Measurements from ENCODE around the gene DNAJC21. TPM values are rescaled to one million over a fixed set of nuclear protein-coding genes. Genes with fewer than 3 reads are reported as not detected.

The DNAJC21 gene
- total RNA-seq, 1 donor from 2014 or later, result 66.4 TPM

GRCh38 chr5:34976347-34976746, 47.0 kb downstream of the DNAJC21 start:
- Mint-ChIP-seq H3K9me3 (ENCODE audit: unreplicated experiment) (no peaks in the 10 kb centered on the region), H3K4me3 (ENCODE audit: unreplicated experiment) (no peak overlapping the region), H3K36me3 (ENCODE audit: low read depth, unreplicated experiment) (peaks cover 2% of the 10 kb centered on the region), H3K27ac (ENCODE audit: unreplicated experiment) (no peak overlapping the region), H3K4me1 (ENCODE audit: low read depth, unreplicated experiment) (peaks cover 18% of the 10 kb centered on the region), H3K27me3 (ENCODE audit: low read depth, unreplicated experiment) (no peaks in the 10 kb centered on the region)
- no peak overlapping the region for H2AFZ ChIP-seq (ENCODE audit: low read depth, low read length)
- H3K4me1 ChIP-seq (ENCODE audit: insufficient read depth, low read length), result no peaks in the 10 kb centered on the region
- TF ChIP-seq CTCF (IDR thresholded peaks at IDR 0.05; ENCODE audit: insufficient read depth, low read depth, low read length) (no peak), EZH2 (IDR thresholded peaks at IDR 0.05; ENCODE audit: insufficient read depth, low read length) (no peak)
- DNase-seq (ENCODE audit: low read depth) (no peak), FAIRE-seq (no peak)
- H3K79me2 ChIP-seq (ENCODE audit: insufficient read depth, low read length), result no peaks in the 10 kb centered on the region
- no peak overlapping the region for H3K4me3 ChIP-seq (ENCODE audit: insufficient read depth, low read depth, low read length)
- no peaks in the 10 kb centered on the region for H4K20me1 ChIP-seq (ENCODE audit: insufficient read depth, low read length)
- H3K27me3 ChIP-seq (ENCODE audit: insufficient read depth, low read length), result no peaks in the 10 kb centered on the region
- H3K9me3 ChIP-seq (ENCODE audit: insufficient read depth, low read depth, low read length), result no peaks in the 10 kb centered on the region
- H3K9ac ChIP-seq (ENCODE audit: low read length), result no peak overlapping the region
- no peak overlapping the region for H3K4me2 ChIP-seq (ENCODE audit: low read length)
- H3K27ac ChIP-seq (ENCODE audit: low read depth, low read length), result no peak overlapping the region
- H3K36me3 ChIP-seq (ENCODE audit: insufficient read depth, low read length), result no peaks in the 10 kb centered on the region

GRCh38 chr5:34977934-34978613, 48.7 kb downstream of the DNAJC21 start:
- peaks cover 5% of the 10 kb centered on the region for H3K9me3 Mint-ChIP-seq (ENCODE audit: unreplicated experiment)

More at GRCh38 chr5:34977934-34978613, 48.7 kb downstream of the DNAJC21 start:
- FAIRE-seq (no peak), DNase-seq (ENCODE audit: low read depth) (no peak)
- Histone ChIP-seq H3K27ac (ENCODE audit: low read depth, low read length) (no peak overlapping the region), H3K4me3 (ENCODE audit: insufficient read depth, low read depth, low read length) (no peak overlapping the region), H3K9ac (ENCODE audit: low read length) (no peak overlapping the region), H3K9me3 (ENCODE audit: insufficient read depth, low read depth, low read length) (no peaks in the 10 kb centered on the region), H3K4me1 (ENCODE audit: insufficient read depth, low read length) (no peaks in the 10 kb centered on the region), H3K79me2 (ENCODE audit: insufficient read depth, low read length) (no peaks in the 10 kb centered on the region), H4K20me1 (ENCODE audit: insufficient read depth, low read length) (no peaks in the 10 kb centered on the region), H3K4me2 (ENCODE audit: low read length) (no peak overlapping the region), H3K36me3 (ENCODE audit: insufficient read depth, low read length) (no peaks in the 10 kb centered on the region), H3K27me3 (ENCODE audit: insufficient read depth, low read length) (no peaks in the 10 kb centered on the region), H2AFZ (ENCODE audit: low read depth, low read length) (no peak overlapping the region)
- H3K4me1 Mint-ChIP-seq (ENCODE audit: low read depth, unreplicated experiment), result peaks cover 18% of the 10 kb centered on the region
- H3K4me3 Mint-ChIP-seq (ENCODE audit: unreplicated experiment), result no peak overlapping the region
- TF ChIP-seq EZH2 (IDR thresholded peaks at IDR 0.05; ENCODE audit: insufficient read depth, low read length) (no peak), CTCF (IDR thresholded peaks at IDR 0.05; ENCODE audit: insufficient read depth, low read depth, low read length) (no peak)
- H3K27me3 Mint-ChIP-seq (ENCODE audit: low read depth, unreplicated experiment), result no peaks in the 10 kb centered on the region
- H3K36me3 Mint-ChIP-seq (ENCODE audit: low read depth, unreplicated experiment), result peaks cover 2% of the 10 kb centered on the region
- no peak overlapping the region for H3K27ac Mint-ChIP-seq (ENCODE audit: unreplicated experiment)
